ENCODE measurements around the gene NEDD4L. TPM values are rescaled to one million over a fixed set of nuclear protein-coding genes. Genes with fewer than 3 reads are reported as not detected.
"Not testable (repeated sequence)": the region's sequence is repeated elsewhere in the genome, so short reads cannot be mapped to it uniquely, and the experiment has no call there.

Gene NEDD4L
- polyA plus RNA-seq (2013) = 112 and 117 TPM in 2 replicates

- DNase-seq = peak; percentile 70 to 81
- Histone ChIP-seq H4K8ac (ENCODE audit: low read depth, low read length) (peak within 1 kb of the TSS; percentile 69), H3K23ac (ENCODE audit: low read length) (no peak within 1 kb of the TSS), H2BK120ac (ENCODE audit: insufficient read depth, low read length, poor library complexity) (peak within 1 kb of the TSS; percentile 84), H3K4me3 (ENCODE audit: low read depth, low read length) (peak within 1 kb of the TSS; percentile 85), H3K18ac (ENCODE audit: low read length) (peak within 1 kb of the TSS; percentile 79), H2BK12ac (ENCODE audit: low read length) (peak within 1 kb of the TSS; percentile 22), H4K12ac (ENCODE audit: low read depth, low read length) (peak within 1 kb of the TSS; percentile 71), H3K27me3 (ENCODE audit: insufficient read depth, low read length) (no peaks in the 10 kb centered on the region), H3K79me1 (ENCODE audit: low read length) (peaks cover 15% of the 10 kb centered on the region), H2AFZ (ENCODE audit: insufficient read depth, low read length, poor library complexity) (peak within 1 kb of the TSS; percentile 97), H3K4me1 (ENCODE audit: control insufficient read depth in 1 of 2, insufficient read depth in 2 of 2, low read length in 2 of 2) (no peaks in the 10 kb centered on the region), H3K27ac (ENCODE audit: low read depth, low read length) (peak within 1 kb of the TSS; percentile 80), H2AK5ac (ENCODE audit: low read length) (no peak within 1 kb of the TSS), H2BK5ac (ENCODE audit: low read depth, low read length, poor library complexity) (peak within 1 kb of the TSS; percentile 70), H3K4ac (ENCODE audit: low read depth, low read length) (peak within 1 kb of the TSS; percentile 76), H3K36me3 (ENCODE audit: control insufficient read depth in 1 of 2, insufficient read depth in 2 of 2, low read length in 2 of 2) (no peaks in the 10 kb centered on the region), H4K91ac (ENCODE audit: low read depth, low read length) (peak within 1 kb of the TSS; percentile 51), H3K9me3 (ENCODE audit: insufficient read depth, low read depth, low read length) (no peaks in the 10 kb centered on the region), H3K79me2 (ENCODE audit: control insufficient read depth, insufficient read depth, low read length, poor library complexity) (peaks cover 8% of the 10 kb centered on the region), H3K9ac (ENCODE audit: low read length) (peak within 1 kb of the TSS; percentile 77), H3K14ac (ENCODE audit: low read length) (peak within 1 kb of the TSS; percentile 65), H3K4me2 (ENCODE audit: low read length) (peak within 1 kb of the TSS; percentile 90)
- WGBS (ENCODE audit: extremely low coverage, insufficient coverage, insufficient read length) = no CpG with 5 or more reads among the region's 91 CpGs
Observed at GRCh38 chr18:58043491-58044369, at the start of gene NEDD4L. NEDD4L (plus strand) TSS chr18:58044226; CDS start chr18:58044661, 435 bp downstream.

- Histone ChIP-seq H3K14ac (ENCODE audit: low read length) (no peak overlapping the region), H3K79me2 (ENCODE audit: control insufficient read depth, insufficient read depth, low read length, poor library complexity) (no peaks in the 10 kb centered on the region), H3K9me3 (ENCODE audit: insufficient read depth, low read depth, low read length) (peaks cover 1% of the 10 kb centered on the region), H3K23ac (ENCODE audit: low read length) (no peak overlapping the region), H2BK120ac (ENCODE audit: insufficient read depth, low read length, poor library complexity) (no peak overlapping the region), H2AFZ (ENCODE audit: insufficient read depth, low read length, poor library complexity) (no peak overlapping the region), H3K9ac (ENCODE audit: low read length) (no peak overlapping the region), H3K4me2 (ENCODE audit: low read length) (no peak overlapping the region), H3K36me3 (ENCODE audit: control insufficient read depth in 1 of 2, insufficient read depth in 2 of 2, low read length in 2 of 2) (no peaks in the 10 kb centered on the region), H3K27ac (ENCODE audit: low read depth, low read length) (no peak overlapping the region), H2BK5ac (ENCODE audit: low read depth, low read length, poor library complexity) (no peak overlapping the region), H4K8ac (ENCODE audit: low read depth, low read length) (no peak overlapping the region), H4K12ac (ENCODE audit: low read depth, low read length) (no peak overlapping the region), H3K18ac (ENCODE audit: low read length) (no peak overlapping the region), H4K91ac (ENCODE audit: low read depth, low read length) (no peak overlapping the region), H3K27me3 (ENCODE audit: insufficient read depth, low read length) (no peaks in the 10 kb centered on the region), H2BK12ac (ENCODE audit: low read length) (no peak overlapping the region), H3K79me1 (ENCODE audit: low read length) (no peaks in the 10 kb centered on the region), H3K4ac (ENCODE audit: low read depth, low read length) (no peak overlapping the region), H3K4me3 (ENCODE audit: low read depth, low read length) (no peak overlapping the region), H2AK5ac (ENCODE audit: low read length) (no peak overlapping the region), H3K4me1 (ENCODE audit: control insufficient read depth in 1 of 2, insufficient read depth in 2 of 2, low read length in 2 of 2) (no peaks in the 10 kb centered on the region)
- no peak for DNase-seq
- WGBS (ENCODE audit: extremely low coverage, insufficient coverage, insufficient read length) = no CpG with 5 or more reads among the region's 1 CpG
Observed at GRCh38 chr18:57995331-57995730, 48.7 kb upstream of the NEDD4L start.

DNA sequence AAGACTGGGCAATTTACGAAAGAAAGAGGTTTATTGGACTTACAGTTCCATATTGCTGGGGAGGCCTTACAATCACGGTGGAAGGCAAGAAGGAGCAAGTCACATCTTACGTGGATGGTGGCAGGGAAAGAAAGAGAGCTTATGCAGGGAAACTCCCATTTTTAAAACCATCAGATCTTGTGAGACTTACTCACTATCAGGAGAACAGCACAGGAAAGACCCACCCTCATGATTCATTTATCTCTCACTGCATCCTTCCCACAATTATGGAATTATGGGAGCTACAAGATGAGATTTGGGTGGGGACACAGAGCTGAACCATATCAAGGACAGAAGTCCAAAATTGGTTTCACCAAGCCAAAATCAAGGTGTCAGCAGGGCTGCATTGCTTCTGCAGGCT lies 47.1 kb upstream of the NEDD4L start:
- not testable (repeated sequence) for H4K8ac ChIP-seq (ENCODE audit: low read depth, low read length); H3K9ac ChIP-seq (ENCODE audit: low read length); H2AK5ac ChIP-seq (ENCODE audit: low read length); H4K12ac ChIP-seq (ENCODE audit: low read depth, low read length); H3K79me1 ChIP-seq (ENCODE audit: low read length); H2BK120ac ChIP-seq (ENCODE audit: insufficient read depth, low read length, poor library complexity); H3K4me2 ChIP-seq (ENCODE audit: low read length); H2BK5ac ChIP-seq (ENCODE audit: low read depth, low read length, poor library complexity); H4K91ac ChIP-seq (ENCODE audit: low read depth, low read length); H3K79me2 ChIP-seq (ENCODE audit: control insufficient read depth, insufficient read depth, low read length, poor library complexity); H3K23ac ChIP-seq (ENCODE audit: low read length); DNase-seq; H3K4me3 ChIP-seq (ENCODE audit: low read depth, low read length); H3K18ac ChIP-seq (ENCODE audit: low read length); H3K4ac ChIP-seq (ENCODE audit: low read depth, low read length); H3K27me3 ChIP-seq (ENCODE audit: insufficient read depth, low read length); H3K36me3 ChIP-seq (ENCODE audit: control insufficient read depth in 1 of 2, insufficient read depth in 2 of 2, low read length in 2 of 2); H3K14ac ChIP-seq (ENCODE audit: low read length); H2AFZ ChIP-seq (ENCODE audit: insufficient read depth, low read length, poor library complexity); H3K4me1 ChIP-seq (ENCODE audit: control insufficient read depth in 1 of 2, insufficient read depth in 2 of 2, low read length in 2 of 2); H3K27ac ChIP-seq (ENCODE audit: low read depth, low read length); H3K9me3 ChIP-seq (ENCODE audit: insufficient read depth, low read depth, low read length); H2BK12ac ChIP-seq (ENCODE audit: low read length)
- WGBS (ENCODE audit: extremely low coverage, insufficient coverage, insufficient read length) = no CpG with 5 or more reads among the region's 3 CpGs

- Histone ChIP-seq H2BK12ac (ENCODE audit: low read length) (no peak overlapping the region), H3K4me2 (ENCODE audit: low read length) (no peak overlapping the region), H3K4me3 (ENCODE audit: low read depth, low read length) (no peak overlapping the region), H3K36me3 (ENCODE audit: control insufficient read depth in 1 of 2, insufficient read depth in 2 of 2, low read length in 2 of 2) (no peaks in the 10 kb centered on the region), H4K12ac (ENCODE audit: low read depth, low read length) (no peak overlapping the region), H3K4me1 (ENCODE audit: control insufficient read depth in 1 of 2, insufficient read depth in 2 of 2, low read length in 2 of 2) (no peaks in the 10 kb centered on the region), H2BK120ac (ENCODE audit: insufficient read depth, low read length, poor library complexity) (no peak overlapping the region), H3K14ac (ENCODE audit: low read length) (no peak overlapping the region), H3K4ac (ENCODE audit: low read depth, low read length) (no peak overlapping the region), H2BK5ac (ENCODE audit: low read depth, low read length, poor library complexity) (no peak overlapping the region), H4K91ac (ENCODE audit: low read depth, low read length) (no peak overlapping the region), H2AK5ac (ENCODE audit: low read length) (no peak overlapping the region), H3K9me3 (ENCODE audit: insufficient read depth, low read depth, low read length) (no peaks in the 10 kb centered on the region), H3K27ac (ENCODE audit: low read depth, low read length) (no peak overlapping the region), H3K79me2 (ENCODE audit: control insufficient read depth, insufficient read depth, low read length, poor library complexity) (no peaks in the 10 kb centered on the region), H2AFZ (ENCODE audit: insufficient read depth, low read length, poor library complexity) (no peak overlapping the region), H3K27me3 (ENCODE audit: insufficient read depth, low read length) (no peaks in the 10 kb centered on the region), H3K23ac (ENCODE audit: low read length) (no peak overlapping the region), H3K18ac (ENCODE audit: low read length) (no peak overlapping the region), H3K79me1 (ENCODE audit: low read length) (no peaks in the 10 kb centered on the region), H4K8ac (ENCODE audit: low read depth, low read length) (no peak overlapping the region), H3K9ac (ENCODE audit: low read length) (no peak overlapping the region)
- no peak for DNase-seq
- WGBS (ENCODE audit: extremely low coverage, insufficient coverage, insufficient read length) = no CpG with 5 or more reads among the region's 2 CpGs
Observed at GRCh38 chr18:57997820-57998219, 46.2 kb upstream of the NEDD4L start.

All from trophoblast cell (in vitro differentiated cells and primary cell).